ENCODE results near the gene GNAZ. TPM values are rescaled to one million over a fixed set of nuclear protein-coding genes. Genes with fewer than 3 reads are reported as not detected.

GNAZ gene
- total RNA-seq, 1 donor from 2014 or later = 1.1 TPM

DNA sequence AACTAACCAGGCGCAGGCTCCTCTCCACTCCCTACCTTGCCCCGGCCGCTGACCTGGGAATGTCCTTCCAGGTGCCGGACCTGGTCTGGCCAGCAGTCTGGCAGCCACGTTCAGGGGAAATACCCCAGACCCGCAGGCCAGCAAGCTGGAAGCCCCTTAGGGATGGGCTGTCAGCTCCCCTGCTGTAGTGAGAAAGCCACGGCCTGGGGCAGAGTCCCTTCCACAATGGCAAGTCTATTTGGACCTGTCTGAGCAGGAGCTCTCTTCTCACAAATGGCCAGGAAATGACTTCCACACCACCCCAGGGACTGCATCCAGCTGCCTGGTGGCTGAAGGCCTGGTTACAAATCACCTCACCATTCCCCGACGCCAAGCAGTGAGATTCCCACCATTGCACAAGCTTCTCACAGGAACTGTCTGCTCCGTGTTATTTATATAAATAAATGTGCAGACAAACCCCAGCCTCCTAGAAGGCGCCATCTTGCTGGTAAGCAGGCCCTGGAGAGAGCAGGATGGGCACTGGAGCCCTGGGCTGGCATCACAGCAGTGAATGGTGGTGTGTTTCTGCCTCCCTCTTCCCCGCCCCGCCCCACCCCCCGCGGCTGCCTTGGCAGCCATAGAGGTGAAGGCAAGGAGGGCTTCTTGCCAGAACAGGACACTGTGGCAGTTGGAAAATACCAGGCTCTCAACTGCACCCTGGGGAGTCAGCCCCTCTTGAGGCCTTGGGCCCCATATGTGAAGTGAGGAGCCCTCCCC, 47.8 kb downstream of the GNAZ start:
- no peaks in the 10 kb centered on the region for H3K36me3 Mint-ChIP-seq (ENCODE audit: low read depth, unreplicated experiment)
- no peaks in the 10 kb centered on the region for H3K9me3 ChIP-seq (ENCODE audit: insufficient read depth, low read depth, low read length)
- H3K27me3 Mint-ChIP-seq (ENCODE audit: low read depth, unreplicated experiment) = peaks cover 51% of the 10 kb centered on the region
- H3K4me3 Mint-ChIP-seq (ENCODE audit: unreplicated experiment) = no peak overlapping the region
- DNase-seq (ENCODE audit: low read depth) (no peak), FAIRE-seq (no peak)
- H4K20me1 ChIP-seq (ENCODE audit: insufficient read depth, low read length) = no peaks in the 10 kb centered on the region
- TF ChIP-seq, protein P1, sequence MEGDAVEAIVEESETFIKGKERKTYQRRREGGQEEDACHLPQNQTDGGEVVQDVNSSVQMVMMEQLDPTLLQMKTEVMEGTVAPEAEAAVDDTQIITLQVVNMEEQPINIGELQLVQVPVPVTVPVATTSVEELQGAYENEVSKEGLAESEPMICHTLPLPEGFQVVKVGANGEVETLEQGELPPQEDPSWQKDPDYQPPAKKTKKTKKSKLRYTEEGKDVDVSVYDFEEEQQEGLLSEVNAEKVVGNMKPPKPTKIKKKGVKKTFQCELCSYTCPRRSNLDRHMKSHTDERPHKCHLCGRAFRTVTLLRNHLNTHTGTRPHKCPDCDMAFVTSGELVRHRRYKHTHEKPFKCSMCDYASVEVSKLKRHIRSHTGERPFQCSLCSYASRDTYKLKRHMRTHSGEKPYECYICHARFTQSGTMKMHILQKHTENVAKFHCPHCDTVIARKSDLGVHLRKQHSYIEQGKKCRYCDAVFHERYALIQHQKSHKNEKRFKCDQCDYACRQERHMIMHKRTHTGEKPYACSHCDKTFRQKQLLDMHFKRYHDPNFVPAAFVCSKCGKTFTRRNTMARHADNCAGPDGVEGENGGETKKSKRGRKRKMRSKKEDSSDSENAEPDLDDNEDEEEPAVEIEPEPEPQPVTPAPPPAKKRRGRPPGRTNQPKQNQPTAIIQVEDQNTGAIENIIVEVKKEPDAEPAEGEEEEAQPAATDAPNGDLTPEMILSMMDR (IDR thresholded peaks at IDR 0.05; ENCODE audit: insufficient read depth, low read depth, low read length) = no peak
- TF ChIP-seq EZH2 (IDR thresholded peaks at IDR 0.05; ENCODE audit: insufficient read depth, low read length) = no peak
- H3K4me1 Mint-ChIP-seq (ENCODE audit: low read depth, unreplicated experiment) = no peaks in the 10 kb centered on the region
- no peak overlapping the region for H3K27ac Mint-ChIP-seq (ENCODE audit: unreplicated experiment)
- H3K9ac ChIP-seq (ENCODE audit: low read length) = no peak overlapping the region
- H3K36me3 ChIP-seq (ENCODE audit: insufficient read depth, low read length) = no peaks in the 10 kb centered on the region
- H3K27ac ChIP-seq (ENCODE audit: low read depth, low read length) = no peak overlapping the region
- no peaks in the 10 kb centered on the region for H3K9me3 Mint-ChIP-seq (ENCODE audit: unreplicated experiment)
- H3K4me1 ChIP-seq (ENCODE audit: insufficient read depth, low read length) = no peaks in the 10 kb centered on the region
- H3K4me2 ChIP-seq (ENCODE audit: low read length) = no peak overlapping the region
- no peak overlapping the region for H3K4me3 ChIP-seq (ENCODE audit: insufficient read depth, low read depth, low read length)
- no peaks in the 10 kb centered on the region for H3K27me3 ChIP-seq (ENCODE audit: insufficient read depth, low read length)
- H3K79me2 ChIP-seq (ENCODE audit: insufficient read depth, low read length) = no peaks in the 10 kb centered on the region
- no peak overlapping the region for H2AFZ ChIP-seq (ENCODE audit: low read depth, low read length)

DNA sequence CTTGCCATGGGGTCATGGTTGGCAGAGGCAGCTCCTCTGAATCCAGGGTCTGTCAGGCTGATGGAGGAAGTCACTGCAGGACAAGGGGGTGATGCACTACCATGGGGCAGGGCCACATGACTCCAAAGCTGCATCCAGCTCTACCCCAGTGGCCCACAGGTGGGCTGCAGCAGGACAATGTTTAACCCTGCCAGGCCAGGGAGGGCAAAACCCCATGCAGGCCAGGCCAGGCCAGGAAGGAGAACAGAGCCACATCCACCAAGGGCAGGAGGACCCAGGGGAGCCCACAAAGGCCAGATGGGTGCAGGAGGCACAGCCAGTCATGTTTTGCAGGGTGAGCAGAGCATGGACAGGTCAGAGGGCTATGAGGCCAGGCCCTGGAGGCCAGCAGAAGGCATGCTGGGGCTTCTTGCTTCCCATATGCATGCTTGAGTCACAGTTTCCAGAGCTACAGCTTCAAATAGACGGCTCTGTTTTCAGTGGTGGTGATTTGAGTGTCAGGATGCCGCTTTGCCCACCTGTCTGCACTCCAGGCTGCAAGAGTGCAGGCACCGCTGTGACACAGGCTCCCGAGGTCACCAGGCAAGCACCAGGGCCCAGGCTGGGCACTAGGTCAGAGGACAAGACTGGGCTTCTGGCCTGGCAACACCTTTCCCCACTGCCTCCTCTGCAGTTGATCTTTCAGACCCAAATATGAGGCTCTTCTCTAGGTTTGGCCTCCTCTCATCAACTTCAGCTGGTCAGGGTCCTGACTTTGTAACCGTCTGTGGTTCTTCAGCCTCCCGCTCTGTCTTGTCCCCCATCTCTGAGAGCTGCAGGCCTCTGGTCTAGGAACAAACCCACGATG, 48.6 kb downstream of the GNAZ start:
- no peak for TF ChIP-seq EZH2 (IDR thresholded peaks at IDR 0.05; ENCODE audit: insufficient read depth, low read length)
- TF ChIP-seq, protein P1 (IDR thresholded peaks at IDR 0.05; ENCODE audit: insufficient read depth, low read depth, low read length) = no peak
- DNase-seq (ENCODE audit: low read depth) (no peak), FAIRE-seq (no peak)
- no peaks in the 10 kb centered on the region for H3K79me2 ChIP-seq (ENCODE audit: insufficient read depth, low read length)
- no peaks in the 10 kb centered on the region for H3K36me3 Mint-ChIP-seq (ENCODE audit: low read depth, unreplicated experiment)
- no peak overlapping the region for H3K9ac ChIP-seq (ENCODE audit: low read length)
- H3K9me3 ChIP-seq (ENCODE audit: insufficient read depth, low read depth, low read length) = no peaks in the 10 kb centered on the region
- H2AFZ ChIP-seq (ENCODE audit: low read depth, low read length) = no peak overlapping the region
- no peaks in the 10 kb centered on the region for H3K36me3 ChIP-seq (ENCODE audit: insufficient read depth, low read length)
- no peaks in the 10 kb centered on the region for H4K20me1 ChIP-seq (ENCODE audit: insufficient read depth, low read length)
- no peaks in the 10 kb centered on the region for H3K4me1 Mint-ChIP-seq (ENCODE audit: low read depth, unreplicated experiment)
- peaks cover 54% of the 10 kb centered on the region for H3K27me3 Mint-ChIP-seq (ENCODE audit: low read depth, unreplicated experiment)
- H3K4me2 ChIP-seq (ENCODE audit: low read length) = no peak overlapping the region
- H3K27ac Mint-ChIP-seq (ENCODE audit: unreplicated experiment) = peak overlapping the region; percentile 90
- no peak overlapping the region for H3K4me3 ChIP-seq (ENCODE audit: insufficient read depth, low read depth, low read length)
- no peaks in the 10 kb centered on the region for H3K27me3 ChIP-seq (ENCODE audit: insufficient read depth, low read length)
- no peak overlapping the region for H3K4me3 Mint-ChIP-seq (ENCODE audit: unreplicated experiment)
- no peak overlapping the region for H3K27ac ChIP-seq (ENCODE audit: low read depth, low read length)
- no peaks in the 10 kb centered on the region for H3K9me3 Mint-ChIP-seq (ENCODE audit: unreplicated experiment)
- H3K4me1 ChIP-seq (ENCODE audit: insufficient read depth, low read length) = no peaks in the 10 kb centered on the region

All from astrocyte (in vitro differentiated cells and primary cell).